MM.1S (cell line): ENCODE data around the gene C3orf49.

Source experiments
- DNase-seq: peaks from one replicate; pipeline ENCODE4 v3.0.0-alpha.2; 2015
- H2AFZ ChIP-seq: fragments of 300-600 bp; sonication (generic); 2 replicates; pipeline ENCODE4 v1.6.0; 2016; ENCODE audit warnings: antibody characterized with exemption, low read length
- H3F3A ChIP-seq: fragments of 300-600 bp; sonication (generic); 2 replicates; pipeline ENCODE4 v1.6.1; 2016; ENCODE audit warnings: mild to moderate bottlenecking, antibody characterized with exemption, low read length, moderate library complexity, mixed read lengths; ENCODE audit not compliant: insufficient read depth
- H3K27ac ChIP-seq: fragments of 300-600 bp; sonication (generic); 2 replicates; pipeline ENCODE4 v1.5.1; 2016; ENCODE audit warnings: mild to moderate bottlenecking, low read length
- H3K27me3 ChIP-seq: fragments of 300-600 bp; sonication (generic); replicated peaks from 2 replicates; pipeline ENCODE4 v1.6.0; 2016; ENCODE audit warnings: low read length; ENCODE audit not compliant: insufficient read depth
- H3K36me3 ChIP-seq: fragments of 300-600 bp; sonication (generic); replicated peaks from 2 replicates; pipeline ENCODE4 v1.6.1; 2016; ENCODE audit warnings: mild to moderate bottlenecking, low read length, mixed read lengths; ENCODE audit not compliant: insufficient read depth
- H3K4me1 ChIP-seq: fragments of 300-600 bp; sonication (generic); 2 replicates; pipeline ENCODE4 v1.6.1; 2016; ENCODE audit warnings: low read length, mixed read lengths
- H3K4me2 ChIP-seq: fragments of 300-600 bp; sonication (generic); 2 replicates; pipeline ENCODE4 v1.6.0; 2016; ENCODE audit warnings: low read depth, low read length
- H3K4me3 ChIP-seq: fragments of 300-600 bp; sonication (generic); 2 replicates; pipeline ENCODE4 v1.5.1; 2016; ENCODE audit warnings: low read length, mixed read lengths
- H3K79me2 ChIP-seq: fragments of 300-600 bp; sonication (generic); 2 replicates; pipeline ENCODE4 v1.6.1; 2016; ENCODE audit warnings: mixed run types, low read length, mixed read lengths
- H3K9ac ChIP-seq: fragments of 300-600 bp; sonication (generic); 2 replicates; pipeline ENCODE4 v1.6.1; 2016; ENCODE audit warnings: low read length, mixed read lengths
- H3K9me2 ChIP-seq: fragments of 300-600 bp; sonication (generic); replicated peaks from 2 replicates; pipeline ENCODE4 v1.6.1; 2016; ENCODE audit warnings: mild to moderate bottlenecking, low read length, mixed read lengths; ENCODE audit not compliant: insufficient read depth
- H3K9me3 ChIP-seq: fragments of 300-600 bp; sonication (generic); replicated peaks from 2 replicates; pipeline ENCODE4 v1.6.1; 2016; ENCODE audit warnings: mild to moderate bottlenecking, low read length, mixed read lengths; ENCODE audit not compliant: insufficient read depth
- H4K20me1 ChIP-seq: fragments of 300-600 bp; sonication (generic); 2 replicates; pipeline ENCODE4 v1.6.1; 2016; ENCODE audit warnings: mild to moderate bottlenecking, low read length, moderate library complexity, mixed read lengths; ENCODE audit not compliant: insufficient read depth
- CTCF ChIP-seq: fragments of 300-600 bp; sonication (generic); IDR thresholded peaks from 2 replicates; pipeline ENCODE4 v1.5.1; 2016; ENCODE audit warnings: antibody characterized with exemption, low read length, mixed read lengths
- EZH2 ChIP-seq: fragments of 300-600 bp; sonication (generic); optimal IDR thresholded peaks from 2 replicates; pipeline ENCODE3; 2017; ENCODE audit warnings: low read depth, mild to moderate bottlenecking, antibody characterized with exemption, low read length, mixed read lengths
- EZH2phosphoT487 ChIP-seq: fragments of 300-600 bp; sonication (generic); IDR thresholded peaks from 2 replicates; pipeline ENCODE4 v1.6.1; 2018; ENCODE audit warnings: antibody characterized with exemption, low read length

The C3orf49 gene

DNA sequence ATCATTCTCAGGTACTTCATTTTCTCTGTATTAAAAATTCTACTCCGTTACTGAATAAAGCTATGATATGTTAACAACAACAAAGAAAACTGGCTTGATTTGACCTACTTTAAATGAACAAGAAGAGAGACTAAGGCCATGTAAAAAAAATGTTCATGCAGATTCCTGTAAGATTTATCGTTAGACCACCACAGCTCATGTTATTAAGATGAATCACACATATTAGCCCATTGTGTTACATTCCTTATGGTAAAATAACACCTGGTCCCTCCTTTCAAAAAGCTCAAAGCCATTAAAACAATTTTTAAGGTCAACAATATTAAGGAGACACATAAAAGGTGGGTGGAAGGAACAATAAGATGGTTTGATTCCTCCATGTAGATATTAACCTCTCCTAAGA lies 38.2 kb downstream of the C3orf49 start:
- Histone ChIP-seq H3K79me2 (peaks cover 68% of the 10 kb centered on the region), H3K9ac (no peak overlapping the region), H3K9me2 (no peaks in the 10 kb centered on the region), H3K36me3 (no peaks in the 10 kb centered on the region), H3K4me3 (no peak overlapping the region), H3K27me3 (no peaks in the 10 kb centered on the region), H3K9me3 (no peaks in the 10 kb centered on the region), H3K27ac (no peak overlapping the region), H4K20me1 (no peaks in the 10 kb centered on the region), H3K4me2 (no peak overlapping the region), H3K4me1 (peaks cover 1% of the 10 kb centered on the region; the same call in 1 of the 2 replicates), H2AFZ (no peak overlapping the region), H3F3A (no peaks in the 10 kb centered on the region)
- no peak for DNase-seq
- TF ChIP-seq CTCF (no peak), EZH2 (no peak), EZH2phosphoT487 (no peak)

DNA sequence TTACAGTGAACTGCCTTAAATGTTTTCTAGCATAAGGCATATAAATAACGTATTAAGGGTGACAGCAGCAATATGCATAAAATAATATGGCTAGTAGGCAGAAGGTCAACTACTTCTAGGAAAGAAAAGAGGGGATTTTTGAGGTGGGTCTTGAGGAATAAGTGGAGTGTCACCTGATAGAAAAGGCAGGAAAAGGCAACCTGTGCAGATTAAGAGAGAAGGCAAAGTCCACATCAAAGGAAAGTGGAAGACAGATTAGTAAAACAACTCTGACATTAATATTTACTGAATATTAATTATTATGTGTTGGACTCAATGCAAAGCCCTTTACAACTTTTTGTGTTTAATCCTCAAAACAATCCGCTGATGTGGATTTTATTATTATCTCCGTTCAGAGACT lies 41.7 kb downstream of the C3orf49 start:
- Histone ChIP-seq H2AFZ (no peak overlapping the region), H3K9ac (no peak overlapping the region), H3K36me3 (no peaks in the 10 kb centered on the region), H4K20me1 (no peaks in the 10 kb centered on the region), H3K4me1 (peaks cover 13% of the 10 kb centered on the region), H3K27ac (no peak overlapping the region), H3K27me3 (no peaks in the 10 kb centered on the region), H3K9me2 (no peaks in the 10 kb centered on the region), H3K79me2 (peaks cover 85% of the 10 kb centered on the region), H3K4me3 (no peak overlapping the region), H3K9me3 (no peaks in the 10 kb centered on the region), H3F3A (no peaks in the 10 kb centered on the region), H3K4me2 (no peak overlapping the region)
- TF ChIP-seq CTCF (no peak), EZH2 (no peak), EZH2phosphoT487 (no peak)
- no peak for DNase-seq

- no peak overlapping the region for H3K27ac ChIP-seq
- no peak overlapping the region for H3K4me2 ChIP-seq
- H3K4me1 ChIP-seq: peaks cover 13% of the 10 kb centered on the region
- TF ChIP-seq CTCF (no peak), EZH2phosphoT487 (no peak)
- no peaks in the 10 kb centered on the region for H3K36me3 ChIP-seq
- H3K9me2 ChIP-seq: no peaks in the 10 kb centered on the region
- no peaks in the 10 kb centered on the region for H3K9me3 ChIP-seq
- H2AFZ ChIP-seq: no peak overlapping the region
- H3K9ac ChIP-seq: no peak overlapping the region
- no peaks in the 10 kb centered on the region for H3K27me3 ChIP-seq
- H3K4me3 ChIP-seq: no peak overlapping the region
- DNase-seq: no peak
- no peaks in the 10 kb centered on the region for H3F3A ChIP-seq
- no peaks in the 10 kb centered on the region for H4K20me1 ChIP-seq
- peaks cover 87% of the 10 kb centered on the region for H3K79me2 ChIP-seq
These were observed 42.2 kb downstream of the C3orf49 start for GRCh38 chr3:63861306-63861705.
